Kidney (tissue), 14 donors: ENCODE data around the gene TRMT6. TPM values are rescaled to one million over a fixed set of nuclear protein-coding genes. Genes with fewer than 3 reads are reported as not detected.

Experiments used
- DNase-seq, 5 donors: peaks; one replicate each; pipeline ENCODE4 v3.0.0-alpha.2; 2013 to 2020
- FAIRE-seq: peaks from 2 replicates; lab custom pipeline; 2012; peaks lifted over from hg19 to GRCh38; lab: Jason Lieb, UNC
- H3K27ac ChIP-seq, 2 donors: one replicate each; pipeline ENCODE4 v1.7.0; 2013; ENCODE audit warnings: low read depth in 2 of 2, low read length in 2 of 2, inconsistent platforms in 1 of 2
- H3K27me3 ChIP-seq: one replicate; pipeline ENCODE4 v1.7.1; 2013; ENCODE audit warnings: low read length, inconsistent platforms; ENCODE audit not compliant: control insufficient read depth, insufficient read depth
- H3K36me3 ChIP-seq, 3 donors: one replicate each; pipeline versions ENCODE4 v1.7.0 to v1.7.1; 2013; ENCODE audit warnings: low read length in 3 of 3, control low read depth in 1 of 3, inconsistent platforms in 1 of 3; ENCODE audit not compliant: insufficient read depth in 3 of 3, control insufficient read depth in 2 of 3
- H3K4me1 ChIP-seq, 3 donors: one replicate each; pipeline versions ENCODE4 v1.7.0 to v1.7.1; 2013; ENCODE audit warnings: low read length in 3 of 3, inconsistent platforms in 1 of 3, low read depth in 1 of 3; ENCODE audit not compliant: control insufficient read depth in 2 of 3, insufficient read depth in 2 of 3
- H3K4me3 ChIP-seq, 3 donors: one replicate each; pipeline versions ENCODE4 v1.7.0 to v1.8.1; 2013; ENCODE audit warnings: low read length in 3 of 3, control low read depth in 1 of 3, inconsistent platforms in 1 of 3
- H3K9ac ChIP-seq, 3 donors: one replicate each; pipeline versions ENCODE4 v1.7.0 to v1.7.1; 2013; ENCODE audit warnings: low read length in 3 of 3, control low read depth in 1 of 3, inconsistent platforms in 1 of 3
- H3K9me3 ChIP-seq, 3 donors: one replicate each; pipeline versions ENCODE4 v1.7.0 to v1.7.1; 2013; ENCODE audit warnings: low read length in 3 of 3, control low read depth in 1 of 3, inconsistent platforms in 1 of 3; ENCODE audit not compliant: control insufficient read depth in 2 of 3, insufficient read depth in 1 of 3
- intact Hi-C: fragments of 100-400 bp; cut with DNase I; formaldehyde crosslinking; loops from one replicate; pipeline ENCODE4 v1.11.1; 2022
- polyA plus RNA-seq: library from polyadenylated mRNA; stranded (reverse); fragments of 350-450 nt; fragmentation: Illumina TruSeq; extraction: RNeasy Lipid Tissue Mini Kit (QIAGEN cat#74804); gene quantifications from one replicate; pipeline ENCODE4 v1.2.3, GENCODE V29; 2014; ENCODE audit warnings: low read depth, low replicate concordance; ENCODE audit not compliant: insufficient read depth
- total RNA-seq: library from RNA; stranded (reverse); fragmentation: NEBNext Ultra II Directional; extraction: Animal tissue kit (Norgen Biotek cat#: 25700); gene quantifications from one replicate; pipeline ENCODE4 v1.2.1, GENCODE V29; 2021
- TF ChIP-seq, protein P1 (sequence below): IDR thresholded peaks from 3 replicates; pipeline ENCODE4 v1.5.1; 2012; ENCODE audit warnings: mild to moderate bottlenecking, moderate library complexity, borderline replicate concordance; ENCODE audit not compliant: insufficient read depth; ENCODE audit errors: extremely low read depth
- donor health status: control.
- donor health status: control.
- donor health status: control.
- donor health status: control.
- donor health status: control.
- donor health status: DM: yes; HTN: yes; CAD: no.
- donor health status: Normal renal cell carcinoma (clear cell type).

The TRMT6 gene
- total and polyA plus RNA-seq, 2 donors from 2014 or later: 9.1 to 12.3 TPM

DNA sequence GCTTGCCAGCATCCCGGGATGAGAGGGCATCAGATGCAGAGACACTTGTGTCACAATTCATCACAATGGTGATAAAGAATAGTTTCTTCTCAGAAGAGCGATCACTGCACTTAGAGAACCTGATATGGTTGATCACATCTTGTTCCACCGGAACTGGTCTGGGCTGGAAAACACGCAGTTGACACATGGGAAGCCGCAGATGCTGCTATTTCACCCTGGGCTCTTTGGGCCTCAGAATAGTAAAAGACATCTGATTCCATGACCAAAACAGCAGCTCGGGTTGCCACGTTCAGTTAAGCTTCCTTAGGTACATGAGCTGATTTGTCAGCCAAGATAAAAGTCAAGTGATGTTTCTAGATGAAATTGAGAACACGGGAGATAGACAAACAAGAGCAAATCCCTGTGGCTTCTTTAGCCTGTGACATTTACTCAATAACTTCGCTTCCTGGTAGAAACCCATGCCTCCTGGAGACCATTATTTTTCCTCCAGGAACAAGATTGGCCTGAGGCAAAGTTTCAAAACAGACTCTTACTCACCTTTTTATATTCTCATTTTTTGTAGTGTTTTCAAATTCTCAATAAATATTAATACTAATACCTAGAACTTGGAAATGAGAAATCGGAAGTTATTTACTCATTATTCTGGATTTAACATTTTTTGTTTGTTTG, 59.4 kb downstream of the TRMT6 start:
- intact Hi-C loops: no loop called here
- Histone ChIP-seq H3K4me1 (no peaks in the 10 kb centered on the region), H3K9ac (no peak overlapping the region), H3K36me3 (no peaks in the 10 kb centered on the region), H3K27ac (no peak overlapping the region), H3K9me3 (no peaks in the 10 kb centered on the region), H3K27me3 (no peaks in the 10 kb centered on the region), H3K4me3 (no peak overlapping the region)
- TF ChIP-seq, protein P1, sequence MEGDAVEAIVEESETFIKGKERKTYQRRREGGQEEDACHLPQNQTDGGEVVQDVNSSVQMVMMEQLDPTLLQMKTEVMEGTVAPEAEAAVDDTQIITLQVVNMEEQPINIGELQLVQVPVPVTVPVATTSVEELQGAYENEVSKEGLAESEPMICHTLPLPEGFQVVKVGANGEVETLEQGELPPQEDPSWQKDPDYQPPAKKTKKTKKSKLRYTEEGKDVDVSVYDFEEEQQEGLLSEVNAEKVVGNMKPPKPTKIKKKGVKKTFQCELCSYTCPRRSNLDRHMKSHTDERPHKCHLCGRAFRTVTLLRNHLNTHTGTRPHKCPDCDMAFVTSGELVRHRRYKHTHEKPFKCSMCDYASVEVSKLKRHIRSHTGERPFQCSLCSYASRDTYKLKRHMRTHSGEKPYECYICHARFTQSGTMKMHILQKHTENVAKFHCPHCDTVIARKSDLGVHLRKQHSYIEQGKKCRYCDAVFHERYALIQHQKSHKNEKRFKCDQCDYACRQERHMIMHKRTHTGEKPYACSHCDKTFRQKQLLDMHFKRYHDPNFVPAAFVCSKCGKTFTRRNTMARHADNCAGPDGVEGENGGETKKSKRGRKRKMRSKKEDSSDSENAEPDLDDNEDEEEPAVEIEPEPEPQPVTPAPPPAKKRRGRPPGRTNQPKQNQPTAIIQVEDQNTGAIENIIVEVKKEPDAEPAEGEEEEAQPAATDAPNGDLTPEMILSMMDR: no peak
- FAIRE-seq: no peak
- peak in 3 of 5 donors; percentile 53 to 64 (median 55) for DNase-seq

DNA sequence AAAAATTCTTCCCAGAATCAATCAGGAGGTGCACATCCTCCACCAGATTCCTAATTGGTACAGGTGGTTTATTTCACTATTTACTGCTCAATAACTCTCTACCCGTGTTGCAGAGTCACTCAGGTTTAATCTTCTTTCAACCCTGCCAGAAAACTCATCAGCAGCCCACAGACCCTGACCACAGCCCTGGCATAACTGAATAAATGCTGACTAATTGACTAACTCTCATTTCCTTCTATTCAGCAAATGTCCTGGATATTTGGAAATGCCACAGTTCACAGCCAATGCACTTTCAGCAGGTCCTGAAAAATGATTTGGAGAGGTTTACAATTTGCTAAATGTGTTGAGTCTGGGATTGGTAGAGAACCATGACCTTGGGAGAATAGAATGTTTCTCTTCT, 62.3 kb downstream of the TRMT6 start:
- FAIRE-seq: no peak
- TF ChIP-seq, protein P1: no peak
- intact Hi-C loops: no loop called here

GRCh38 chr20:5887386-5887785, 62.9 kb downstream of the TRMT6 start:
- intact Hi-C loops: no loop called here
- H3K4me3 ChIP-seq: no peak overlapping the region
- DNase-seq (no peak), FAIRE-seq (no peak)
- no peaks in the 10 kb centered on the region for H3K36me3 ChIP-seq
- peaks cover 0 to 6% (median 4%) of the 10 kb centered on the region in 3 donors for H3K4me1 ChIP-seq
- H3K9ac ChIP-seq: no peak overlapping the region
- H3K9me3 ChIP-seq: no peaks in the 10 kb centered on the region
- TF ChIP-seq, protein P1: no peak
- no peaks in the 10 kb centered on the region for H3K27me3 ChIP-seq
- no peak overlapping the region for H3K27ac ChIP-seq

More for the DNA sequence above, 62.3 kb downstream of the TRMT6 start:
- H3K9me3 ChIP-seq: no peaks in the 10 kb centered on the region
- H3K9ac ChIP-seq: no peak overlapping the region
- no peaks in the 10 kb centered on the region for H3K27me3 ChIP-seq
- no peak overlapping the region for H3K4me3 ChIP-seq
- peaks cover 0 to 6% (median 4%) of the 10 kb centered on the region in 3 donors for H3K4me1 ChIP-seq
- H3K36me3 ChIP-seq: no peaks in the 10 kb centered on the region
- no peak overlapping the region for H3K27ac ChIP-seq
- peak in 1 of 5 donors; percentile 17 for DNase-seq

Other genes starting within 250 kb of the TRMT6 start
- 6.1 TPM for gene SHLD1, start 200.1 kb downstream of the TRMT6 start, total RNA-seq
- gene SHLD1, start 200.1 kb downstream of the TRMT6 start, polyA plus RNA-seq: 7.2 TPM
- 1.7 TPM for gene CHGB, start 39.0 kb downstream of the TRMT6 start, total RNA-seq
- 6.8 TPM for gene CHGB, start 39.0 kb downstream of the TRMT6 start, polyA plus RNA-seq
- 6.6 TPM for gene MCM8, start 119 bp upstream of the TRMT6 start, total RNA-seq
- 1.9 TPM for gene MCM8, start 119 bp upstream of the TRMT6 start, polyA plus RNA-seq
- 49.1 TPM for gene CRLS1, start 55.6 kb upstream of the TRMT6 start, total RNA-seq
- 88.9 TPM for gene CRLS1, start 55.6 kb upstream of the TRMT6 start, polyA plus RNA-seq
- 89.3 TPM for gene LRRN4, start 103.5 kb upstream of the TRMT6 start, total RNA-seq
- 1.6 TPM for gene LRRN4, start 103.5 kb upstream of the TRMT6 start, polyA plus RNA-seq
- gene FERMT1, start 172.5 kb upstream of the TRMT6 start, total RNA-seq: 0.57 TPM
- gene FERMT1, start 172.5 kb upstream of the TRMT6 start, polyA plus RNA-seq: 2.2 TPM